B cell (primary cell): ENCODE measurements around the gene DROSHA. TPM values are rescaled to one million over a fixed set of nuclear protein-coding genes. Genes with fewer than 3 reads are reported as not detected.
"Not testable (repeated sequence)": the region's sequence is repeated elsewhere in the genome, so short reads cannot be mapped to it uniquely, and the experiment has no call there.

Experiments
- ATAC-seq: fragments of 200-7000 bp; cut with Tn5 transposase; one replicate; pipeline ENCODE4 v1.10.0; 2021; ENCODE audit warnings: low read depth, mild to moderate bottlenecking, moderate number of reproducible peaks, moderate library complexity
- CTCF ChIA-PET: fragments of 350-600 bp; sonication (Branson Sonifier 250); formaldehyde crosslinking; loops from one replicate; lab custom pipeline; 2021; ENCODE audit warnings: antibody characterized with exemption, inconsistent platforms; lab: Charles Lee
- POLR2A ChIA-PET: fragments of 350-600 bp; sonication (Branson Sonifier 250); formaldehyde crosslinking; loops from one replicate; lab custom pipeline; 2021; ENCODE audit warnings: antibody characterized with exemption; lab: Charles Lee
- DNase-seq: peaks from one replicate; pipeline ENCODE4 v3.0.0; 2013
- H2AFZ ChIP-seq: 2 replicates; pipeline ENCODE4 v1.6.1; 2012; ENCODE audit warnings: mild to moderate bottlenecking, low read depth, low read length; ENCODE audit not compliant: insufficient read depth, poor library complexity, severe bottlenecking
- H3K27ac ChIP-seq, 2 donors: 1 replicate in 1 of 2; 2 replicates in 1 of 2; pipeline ENCODE4 v1.5.1; 2012 to 2013; ENCODE audit warnings: low read length in 2 of 2, mild to moderate bottlenecking in 2 of 2, moderate library complexity in 1 of 2
- H3K27me3 ChIP-seq, 4 experiments: fragments of 200-600 bp in 1 of 4; sonication (generic) in 1 of 4; replicated peaks in 1 of 4; 1 replicate in 2 of 4; 2 replicates in 2 of 4; pipeline versions ENCODE4 v1.6.1 to v1.7.0; 2013 to 2016; ENCODE audit warnings: low read length in 3 of 4, mild to moderate bottlenecking in 2 of 4, mixed read lengths in 1 of 4, moderate library complexity in 1 of 4; ENCODE audit not compliant: insufficient read depth in 4 of 4, control insufficient read depth in 3 of 4; ENCODE audit errors: control extremely low read depth in 1 of 4
- H3K36me3 ChIP-seq, 2 experiments: replicated peaks in 1 of 2; 1 replicate in 1 of 2; 2 replicates in 1 of 2; pipeline versions ENCODE4 v1.6.1 to v1.7.1; 2013; ENCODE audit warnings: low read length in 1 of 2; ENCODE audit not compliant: insufficient read depth in 2 of 2, control insufficient read depth in 1 of 2; ENCODE audit errors: control extremely low read depth in 1 of 2, extremely low read depth in 1 of 2
- H3K4me1 ChIP-seq, 2 donors: fragments of 200-600 bp in 1 of 2; sonication (generic) in 1 of 2; 1 replicate in 1 of 2; 2 replicates in 1 of 2; pipeline versions ENCODE4 v1.5.1 to v1.6.1; 2013 to 2017; ENCODE audit warnings: low read length in 2 of 2; ENCODE audit not compliant: control insufficient read depth in 2 of 2, insufficient read depth in 2 of 2
- H3K4me2 ChIP-seq: replicated peaks from 2 replicates; pipeline ENCODE3; 2012; ENCODE audit warnings: mild to moderate bottlenecking, low read depth, low read length; ENCODE audit not compliant: poor library complexity, severe bottlenecking
- H3K4me3 ChIP-seq, 5 experiments: fragments of 200-600 bp in 1 of 5; sonication (generic) in 1 of 5; 1 replicate in 3 of 5; 2 replicates in 2 of 5; pipeline versions ENCODE4 v1.5.1 to v1.7.0; 2011 to 2016; ENCODE audit warnings: low read length in 4 of 5, mild to moderate bottlenecking in 4 of 5, low read depth in 2 of 5, control low read depth in 1 of 5, moderate library complexity in 1 of 5; ENCODE audit not compliant: insufficient read depth in 1 of 5; ENCODE audit errors: control extremely low read depth in 1 of 5, extremely low read depth in 1 of 5
- H3K79me2 ChIP-seq: fragments of 200-600 bp; sonication (generic); one replicate; pipeline ENCODE4 v1.6.0; 2016; ENCODE audit warnings: low read length; ENCODE audit not compliant: control insufficient read depth, insufficient read depth
- H3K9ac ChIP-seq: fragments of 200-600 bp; sonication (generic); 2 replicates; pipeline ENCODE4 v1.6.1; 2017; ENCODE audit warnings: mild to moderate bottlenecking, low read length, moderate library complexity
- H3K9me3 ChIP-seq, 3 donors: one replicate each; pipeline versions ENCODE4 v1.6.1 to v1.7.1; 2013; ENCODE audit warnings: low read length in 2 of 3; ENCODE audit not compliant: control insufficient read depth in 2 of 3, insufficient read depth in 1 of 3; ENCODE audit errors: control extremely low read depth in 1 of 3
- H4K20me1 ChIP-seq: 2 replicates; pipeline ENCODE4 v1.6.0; 2012; ENCODE audit warnings: mild to moderate bottlenecking, low read length; ENCODE audit not compliant: insufficient read depth, control insufficient read depth, poor library complexity, severe bottlenecking
- H3K27ac Mint-ChIP-seq: one replicate; pipeline ENCODE4 v1.8.0; 2021; ENCODE audit warnings: mixed read lengths
- H3K27me3 Mint-ChIP-seq: one replicate; pipeline ENCODE4 v1.8.0; 2021; ENCODE audit warnings: mixed read lengths
- H3K4me1 Mint-ChIP-seq: one replicate; pipeline ENCODE4 v1.8.0; 2021; ENCODE audit warnings: mixed read lengths
- H3K4me3 Mint-ChIP-seq: one replicate; pipeline ENCODE4 v1.8.0; 2021; ENCODE audit warnings: mixed read lengths
- H3K9me3 Mint-ChIP-seq: one replicate; pipeline ENCODE4 v1.8.0; 2022; ENCODE audit warnings: mixed read lengths; ENCODE audit not compliant: insufficient read depth
- CTCF ChIP-seq: fragments of 200-600 bp; IDR thresholded peaks from one replicate; pipeline ENCODE4 v1.8.0; 2022; ENCODE audit warnings: antibody characterized with exemption, mild to moderate bottlenecking
- EZH2 ChIP-seq: IDR thresholded peaks from 2 replicates; pipeline ENCODE4 v1.6.1; 2012; ENCODE audit warnings: borderline replicate concordance, low read depth, mild to moderate bottlenecking, moderate library complexity, low read length; ENCODE audit not compliant: insufficient read depth, poor library complexity, severe bottlenecking
- WGBS: methylation state at CpG from one replicate; pipeline ENCODE4 v1.1.5; 2013; ENCODE audit warnings: missing lambda C conversion rate; ENCODE audit not compliant: insufficient coverage; 5-methylcytosine and 5-hydroxymethylcytosine counted together
- intact Hi-C: fragments of 100-400 bp; cut with micrococcal nuclease; formaldehyde crosslinking; loops from one replicate; pipeline ENCODE4 v1.10.0; 2022
- polyA plus RNA-seq: library from polyadenylated mRNA; depleted of rRNA; stranded (reverse); fragments of >200 nt; gene quantifications from 2 replicates; pipeline ENCODE4 v1.2.3, GENCODE V29; 2012
- total RNA-seq, 2 donors: library from RNA; stranded (reverse); fragments of 120-200 nt in 1 of 2; gene quantifications; 1 replicate in 1 of 2; 2 replicates in 1 of 2; pipeline versions ENCODE4 v1.2.3 to v1.2.4, GENCODE V29; 2013 to 2022

DROSHA gene
- total and polyA plus RNA-seq, 2 donors (not counting 1 experiment from before 2014, with no cell fraction given), result 31.2 to 62.4 TPM

- TF ChIP-seq CTCF (no peak), EZH2 (no peak)
- no peak overlapping the region for H3K4me2 ChIP-seq
- no peaks in the 10 kb centered on the region for H3K36me3 ChIP-seq
- no peak overlapping the region for H3K4me3 Mint-ChIP-seq
- no peaks in the 10 kb centered on the region for H3K27me3 ChIP-seq
- no peak overlapping the region for H3K27ac ChIP-seq
- intact Hi-C loops, result no loop called here
- peaks cover 0 to 15% (median 7%) of the 10 kb centered on the region in 3 donors for H3K9me3 ChIP-seq
- ChIA-PET CTCF (no interaction called here), POLR2A (no interaction called here)
- no peak overlapping the region for H2AFZ ChIP-seq
- no peaks in the 10 kb centered on the region for H3K79me2 ChIP-seq
- H3K9me3 Mint-ChIP-seq, result peaks cover 9% of the 10 kb centered on the region
- no peaks in the 10 kb centered on the region for H3K4me1 ChIP-seq
- H3K4me3 ChIP-seq, result no peak overlapping the region
- H3K27ac Mint-ChIP-seq, result no peak overlapping the region
- peaks cover 5% of the 10 kb centered on the region for H3K4me1 Mint-ChIP-seq
- peaks cover 23% of the 10 kb centered on the region for H3K27me3 Mint-ChIP-seq
- ATAC-seq, result no peak
- DNase-seq, result no peak
- no peak overlapping the region for H3K9ac ChIP-seq
- H4K20me1 ChIP-seq, result no peaks in the 10 kb centered on the region
Measured at GRCh38 chr5:31569068-31569467, 37.2 kb upstream of the DROSHA start.

DNA sequence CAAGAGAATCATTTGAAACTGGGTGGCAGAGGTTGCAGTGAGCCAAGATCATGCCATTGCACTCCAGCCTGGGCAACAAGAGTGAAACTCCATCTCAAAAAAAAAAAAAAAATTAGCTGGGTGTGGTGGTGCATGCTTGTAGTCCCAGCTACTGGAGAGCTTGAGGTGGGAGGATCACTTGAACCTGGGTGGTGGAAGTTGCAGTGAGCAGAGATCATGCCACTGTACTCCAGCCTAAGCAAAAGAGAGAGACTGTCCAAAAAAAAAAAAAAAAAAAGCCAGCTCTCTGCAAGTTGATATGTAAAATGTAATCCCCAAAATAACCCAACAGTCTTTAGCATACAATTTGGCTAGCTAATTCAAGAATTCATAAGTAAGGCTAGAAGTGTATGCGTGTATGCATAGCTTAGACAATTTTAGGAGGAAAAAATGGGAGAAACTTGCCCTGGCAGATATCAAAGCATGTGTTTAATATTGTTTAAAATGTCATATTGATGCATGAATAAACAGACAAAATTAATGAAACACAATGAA, 36.5 kb upstream of the DROSHA start:
- Histone ChIP-seq H2AFZ (no peak overlapping the region), H4K20me1 (no peaks in the 10 kb centered on the region), H3K9me3 (peaks cover 0 to 15% (median 7%) of the 10 kb centered on the region in 3 donors), H3K36me3 (no peaks in the 10 kb centered on the region), H3K4me2 (no peak overlapping the region), H3K4me1 (no peaks in the 10 kb centered on the region), H3K27me3 (no peaks in the 10 kb centered on the region), H3K4me3 (no peak overlapping the region), H3K27ac (no peak overlapping the region), H3K79me2 (no peaks in the 10 kb centered on the region), H3K9ac (no peak overlapping the region)
- DNase-seq, result no peak
- peaks cover 9% of the 10 kb centered on the region for H3K9me3 Mint-ChIP-seq
- no peak for ATAC-seq
- no peak for TF ChIP-seq EZH2
- no peak for TF ChIP-seq CTCF
- peaks cover under 1% of the 10 kb centered on the region for H3K4me1 Mint-ChIP-seq
- ChIA-PET POLR2A (no interaction called here), CTCF (no interaction called here)
- H3K4me3 Mint-ChIP-seq, result no peak overlapping the region
- WGBS, result no CpG with 5 or more reads among the region's 1 CpG
- H3K27me3 Mint-ChIP-seq, result peaks cover 16% of the 10 kb centered on the region
- intact Hi-C loops, result no loop called here
- H3K27ac Mint-ChIP-seq, result no peak overlapping the region

GRCh38 chr5:31566362-31566761, 34.5 kb upstream of the DROSHA start:
- H3K9me3 Mint-ChIP-seq, ATAC-seq, H3K4me2 ChIP-seq, intact Hi-C loops, DNase-seq, H3K79me2 ChIP-seq, CTCF ChIA-PET, H3K4me1 Mint-ChIP-seq, H4K20me1 ChIP-seq, H3K27me3 ChIP-seq, H3K36me3 ChIP-seq, H3K4me3 ChIP-seq, H3K9ac ChIP-seq, H3K27ac Mint-ChIP-seq, POLR2A ChIA-PET, H3K4me1 ChIP-seq, H3K27ac ChIP-seq, H2AFZ ChIP-seq, H3K4me3 Mint-ChIP-seq: not testable (repeated sequence)
- peaks cover 13% of the 10 kb centered on the region for H3K27me3 Mint-ChIP-seq
- 86% methylated on average over 1 of the region's 3 CpGs for WGBS
- H3K9me3 ChIP-seq, result peaks cover 0 to 15% (median 7%) of the 10 kb centered on the region in 3 donors
